Epithelial cell of proximal tubule (primary cell): ENCODE results near the gene LPCAT2. TPM values are rescaled to one million over a fixed set of nuclear protein-coding genes. Genes with fewer than 3 reads are reported as not detected.

Experiments used
- DNase-seq: peaks from one replicate; pipeline ENCODE4 v3.0.0-alpha.2; 2011; ENCODE audit warnings: low read depth
- H3K4me3 ChIP-seq: 2 replicates; pipeline ENCODE4 v1.5.1; 2011; ENCODE audit warnings: low read depth, mild to moderate bottlenecking, low read length
- total RNA-seq: library from RNA; depleted of rRNA; stranded (reverse); fragments of >200 nt; gene quantifications from 2 replicates; pipeline ENCODE4 v1.2.3, GENCODE V29; 2015
- TF ChIP-seq, protein P1 (sequence below): conservative IDR thresholded peaks from 2 replicates; pipeline ENCODE4 v1.5.1; 2012; ENCODE audit warnings: low read depth, mild to moderate bottlenecking, low read length

Gene LPCAT2
- total RNA-seq, 1 donor from 2014 or later, result 3.7 TPM

DNA sequence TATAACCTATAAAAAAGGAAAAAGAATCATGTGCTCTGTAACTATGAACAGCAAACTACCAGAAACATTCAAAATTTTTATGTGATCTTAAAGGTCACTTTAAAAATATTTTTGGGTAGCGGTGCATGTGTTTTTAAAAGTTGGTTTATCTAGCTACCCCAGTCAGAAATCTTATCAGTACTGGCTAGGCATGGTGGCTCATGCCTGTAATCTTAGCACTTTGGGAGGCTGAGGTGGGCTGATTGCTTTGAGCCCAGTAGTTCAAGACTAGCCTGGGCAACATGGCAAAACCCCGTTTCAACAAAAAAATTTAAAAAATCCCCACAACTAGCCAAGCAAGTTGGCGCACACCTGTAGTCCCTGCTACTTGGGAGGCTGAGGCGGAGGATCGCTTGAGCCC lies 61.3 kb downstream of the LPCAT2 start:
- no peak overlapping the region for H3K4me3 ChIP-seq
- DNase-seq, result no peak
- TF ChIP-seq, protein P1, sequence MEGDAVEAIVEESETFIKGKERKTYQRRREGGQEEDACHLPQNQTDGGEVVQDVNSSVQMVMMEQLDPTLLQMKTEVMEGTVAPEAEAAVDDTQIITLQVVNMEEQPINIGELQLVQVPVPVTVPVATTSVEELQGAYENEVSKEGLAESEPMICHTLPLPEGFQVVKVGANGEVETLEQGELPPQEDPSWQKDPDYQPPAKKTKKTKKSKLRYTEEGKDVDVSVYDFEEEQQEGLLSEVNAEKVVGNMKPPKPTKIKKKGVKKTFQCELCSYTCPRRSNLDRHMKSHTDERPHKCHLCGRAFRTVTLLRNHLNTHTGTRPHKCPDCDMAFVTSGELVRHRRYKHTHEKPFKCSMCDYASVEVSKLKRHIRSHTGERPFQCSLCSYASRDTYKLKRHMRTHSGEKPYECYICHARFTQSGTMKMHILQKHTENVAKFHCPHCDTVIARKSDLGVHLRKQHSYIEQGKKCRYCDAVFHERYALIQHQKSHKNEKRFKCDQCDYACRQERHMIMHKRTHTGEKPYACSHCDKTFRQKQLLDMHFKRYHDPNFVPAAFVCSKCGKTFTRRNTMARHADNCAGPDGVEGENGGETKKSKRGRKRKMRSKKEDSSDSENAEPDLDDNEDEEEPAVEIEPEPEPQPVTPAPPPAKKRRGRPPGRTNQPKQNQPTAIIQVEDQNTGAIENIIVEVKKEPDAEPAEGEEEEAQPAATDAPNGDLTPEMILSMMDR, result no peak

DNA sequence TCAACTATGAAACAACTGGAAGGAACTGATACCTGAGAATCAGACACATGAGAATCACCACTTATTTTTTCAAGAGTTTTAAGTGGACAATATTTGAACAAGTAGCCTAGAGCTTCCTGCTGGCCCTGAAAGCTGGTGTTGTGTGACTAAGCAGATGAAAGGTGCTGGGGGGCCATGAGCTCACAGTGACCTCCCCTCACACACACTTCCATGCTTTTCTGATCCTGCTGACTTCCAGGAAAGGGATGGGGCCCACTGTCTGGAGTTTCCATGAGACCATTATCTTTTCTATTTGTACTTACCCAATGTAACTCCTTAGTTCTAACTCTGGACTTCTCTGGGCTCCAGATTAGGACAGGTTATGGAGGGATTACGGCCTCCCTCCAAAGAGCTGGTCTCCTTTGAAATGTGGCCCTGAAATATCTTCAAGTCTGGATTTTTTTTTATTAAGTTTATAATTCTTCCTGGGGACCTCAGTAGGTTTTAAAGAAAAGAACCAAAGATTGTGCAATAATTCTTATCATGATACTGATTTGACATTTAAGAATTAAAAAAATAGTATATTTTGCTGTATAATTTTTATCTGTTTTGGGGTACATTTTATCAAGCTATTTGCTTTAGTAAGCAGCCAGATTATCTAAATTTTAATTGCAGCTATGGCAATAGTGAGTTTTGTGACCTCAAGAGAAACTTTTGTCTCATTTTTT lies 62.5 kb downstream of the LPCAT2 start:
- TF ChIP-seq, protein P1, result no peak
- DNase-seq, result no peak

DNA sequence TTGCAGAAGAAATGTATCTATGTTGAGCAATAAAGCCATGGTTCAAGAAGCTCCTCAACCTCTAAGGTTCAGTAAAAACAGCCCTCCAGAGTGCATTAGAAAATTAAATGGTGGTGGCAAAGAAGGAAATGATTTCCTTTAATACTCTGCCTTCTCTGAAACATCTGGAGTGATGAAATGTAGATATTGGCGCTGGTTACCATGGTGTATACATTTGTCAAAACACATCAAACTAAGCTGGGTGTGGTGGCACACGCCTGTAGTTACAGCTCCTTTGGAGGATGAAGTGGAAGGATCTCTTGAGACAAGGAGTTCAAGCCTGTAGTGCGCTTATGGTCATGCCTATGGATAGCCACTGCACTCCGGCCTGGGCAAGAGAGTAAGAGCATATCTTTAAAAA lies 63.6 kb downstream of the LPCAT2 start:
- DNase-seq, result no peak
- H3K4me3 ChIP-seq, result no peak overlapping the region
- TF ChIP-seq, protein P1, result no peak

More for the DNA sequence above, 62.5 kb downstream of the LPCAT2 start:
- no peak overlapping the region for H3K4me3 ChIP-seq

DNA sequence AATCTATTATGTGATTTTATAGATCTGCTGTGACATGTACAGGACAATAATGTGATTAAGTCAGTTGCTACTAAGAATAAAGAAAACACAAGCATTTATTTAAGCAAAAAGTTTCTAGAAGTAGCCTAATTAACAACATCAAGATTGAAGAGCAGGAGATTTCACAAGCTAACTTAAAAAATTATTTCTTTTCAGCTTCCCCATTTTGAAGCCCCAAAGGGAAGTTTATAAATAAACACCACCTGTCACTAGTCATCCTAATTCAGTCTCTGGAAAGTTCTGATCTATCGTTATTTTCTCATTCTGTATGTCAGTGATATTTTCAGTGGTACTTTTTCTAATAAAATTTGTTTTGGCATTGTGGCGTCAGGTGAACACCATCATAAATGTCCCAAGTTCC lies 65.9 kb downstream of the LPCAT2 start:
- DNase-seq, result no peak
- TF ChIP-seq, protein P1, result no peak

DNA sequence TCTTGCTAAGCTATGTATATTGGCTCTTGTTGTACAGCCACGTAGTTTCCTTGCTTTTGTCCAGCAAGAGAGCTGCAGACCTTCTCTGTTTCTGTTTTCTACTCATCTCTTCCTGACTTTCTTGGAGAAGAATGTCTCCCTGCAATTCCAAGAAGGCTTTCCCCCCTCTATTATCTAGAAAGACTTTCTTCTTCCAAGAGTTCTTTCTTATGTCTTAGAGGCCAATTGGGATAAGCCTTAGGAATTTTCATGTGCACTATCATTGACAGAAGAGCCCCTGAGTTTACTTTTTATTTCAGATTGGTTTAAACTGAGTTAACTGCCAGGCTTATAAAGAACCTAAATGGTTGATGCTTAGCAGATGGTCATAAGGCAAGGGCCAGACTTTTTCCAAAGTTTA lies 66.6 kb downstream of the LPCAT2 start:
- H3K4me3 ChIP-seq, result no peak overlapping the region
- TF ChIP-seq, protein P1, result no peak
- DNase-seq, result no peak

More for the DNA sequence above, 65.9 kb downstream of the LPCAT2 start:
- no peak overlapping the region for H3K4me3 ChIP-seq

DNA sequence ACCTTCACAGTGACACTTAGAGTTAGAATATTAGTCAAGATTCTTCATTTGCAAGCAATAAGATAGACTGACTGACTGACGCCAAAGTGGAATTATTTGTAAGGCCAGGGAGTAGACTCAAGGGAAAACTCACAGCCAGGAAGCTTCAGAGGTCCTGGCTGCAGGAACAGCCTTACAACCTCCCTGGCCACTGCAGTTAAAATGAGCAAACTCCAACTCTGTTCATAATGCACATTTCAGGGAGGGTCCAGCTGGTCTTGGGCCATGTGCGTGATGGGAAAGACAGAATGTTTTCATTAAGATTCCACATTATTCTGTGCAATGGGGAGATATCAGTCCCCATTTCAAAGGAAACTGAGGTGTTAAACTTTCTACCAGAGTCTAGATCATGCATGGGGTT lies 67.5 kb downstream of the LPCAT2 start:
- TF ChIP-seq, protein P1, result no peak
- no peak overlapping the region for H3K4me3 ChIP-seq
- DNase-seq, result no peak

DNA sequence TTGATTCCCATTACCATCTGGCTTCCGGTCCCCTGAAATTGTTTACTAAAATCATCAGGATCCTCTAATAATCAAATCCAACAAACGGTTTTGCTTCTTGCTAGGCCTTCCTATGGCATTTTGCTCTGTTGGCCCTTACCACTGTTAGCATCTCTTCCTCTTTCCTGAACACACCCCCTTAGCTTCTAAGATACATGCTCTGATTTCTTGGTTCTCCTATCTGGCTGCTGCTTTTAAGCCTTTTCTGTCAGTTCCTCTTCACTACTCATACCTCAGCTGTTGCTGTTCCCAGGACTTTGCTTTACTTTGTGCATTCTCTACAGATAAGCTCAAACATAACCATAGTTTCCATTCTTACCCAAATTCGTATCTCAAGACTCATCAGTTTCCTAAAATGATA lies 69.0 kb downstream of the LPCAT2 start:
- TF ChIP-seq, protein P1, result no peak
- no peak overlapping the region for H3K4me3 ChIP-seq

More for the DNA sequence above, 69.0 kb downstream of the LPCAT2 start:
- DNase-seq, result no peak
